AG04450 (cell line): ENCODE data around the gene ETV4. TPM values are rescaled to one million over a fixed set of nuclear protein-coding genes. Genes with fewer than 3 reads are reported as not detected.

Experiments used
- CTCF ChIA-PET: fragments of 300-600, 350-600 bp; formaldehyde crosslinking; extraction: SDS; loops from one replicate; lab custom pipeline; 2022; ENCODE audit warnings: antibody characterized with exemption, inconsistent platforms; lab: Charles Lee
- POLR2A ChIA-PET: fragments of 350-600 bp; formaldehyde crosslinking; extraction: SDS; loops from one replicate; lab custom pipeline; 2021; ENCODE audit warnings: antibody characterized with exemption, inconsistent platforms; lab: Yijun Ruan, JAX
- DNase-seq: peaks from one replicate; pipeline ENCODE4 v3.0.0-alpha.2; 2011; ENCODE audit warnings: low read depth, low spot score
- H3K27ac ChIP-seq: one replicate; pipeline ENCODE4 v1.5.1; 2012; ENCODE audit warnings: low read depth, low read length, control low read depth
- H3K27me3 ChIP-seq: one replicate; pipeline ENCODE4 v1.6.0; 2012; ENCODE audit warnings: low read length; ENCODE audit not compliant: control insufficient read depth, insufficient read depth
- H3K4me3 ChIP-seq: 2 replicates; pipeline ENCODE4 v1.5.1; 2011; ENCODE audit warnings: mild to moderate bottlenecking, low read depth, low read length, control low read depth
- H3K9me3 ChIP-seq: 2 replicates; pipeline ENCODE4 v1.5.1; 2012; ENCODE audit warnings: low read length; ENCODE audit not compliant: control insufficient read depth, insufficient read depth
- CTCF ChIP-seq: IDR thresholded peaks from 2 replicates; pipeline ENCODE4 v1.5.1; 2011; ENCODE audit warnings: low read depth, low read length, control low read depth, inconsistent platforms
- polyA plus RNA-seq: library from polyadenylated mRNA; depleted of rRNA; stranded (reverse); fragments of >200 nt; gene quantifications from 2 replicates; pipeline ENCODE4 v1.2.3, GENCODE V29; 2011

The ETV4 gene
- polyA plus RNA-seq, 1 experiment, result 6.7 TPM

DNA sequence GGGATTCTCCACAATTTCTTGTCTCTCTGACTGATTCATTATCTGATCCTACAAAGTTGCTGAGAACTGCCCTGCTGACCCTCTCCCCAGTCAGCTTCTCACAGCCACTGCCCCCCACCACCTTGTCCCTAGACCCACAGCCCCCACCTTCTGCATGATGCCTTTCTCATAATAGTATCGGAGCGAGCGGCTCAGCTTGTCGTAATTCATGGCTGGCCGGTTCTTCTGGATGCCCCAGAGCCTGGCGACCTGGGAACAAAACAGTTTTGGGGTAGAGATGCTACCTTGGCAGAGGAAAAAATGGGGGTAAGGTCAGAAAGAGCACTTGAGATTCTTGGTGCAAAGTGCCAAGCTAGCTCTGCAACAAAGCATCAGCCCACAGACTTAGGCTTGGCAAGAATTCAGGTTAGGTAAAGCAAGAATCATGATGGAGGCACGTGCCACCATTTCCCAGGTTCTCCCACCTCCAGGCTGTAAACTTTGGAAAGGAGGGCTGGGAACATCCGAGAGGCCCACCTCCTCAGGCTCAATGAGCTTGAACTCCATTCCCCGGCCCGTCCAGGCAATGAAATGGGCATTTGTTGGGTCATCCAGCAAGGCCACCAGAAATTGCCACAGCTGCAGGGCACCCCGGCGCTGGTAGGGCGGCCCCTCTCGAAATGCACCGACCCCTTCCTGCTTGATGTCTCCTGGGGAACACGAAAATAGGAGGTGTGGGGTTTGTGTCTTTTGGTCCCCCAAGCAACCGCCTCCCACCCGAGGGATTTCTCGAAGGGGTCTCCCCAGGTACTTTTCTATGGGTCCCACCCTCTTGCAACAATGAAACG, 16.9 kb downstream of the ETV4 start:
- Histone ChIP-seq H3K27me3 (no peaks in the 10 kb centered on the region), H3K27ac (peak overlapping the region; percentile 39), H3K9me3 (no peaks in the 10 kb centered on the region), H3K4me3 (no peak overlapping the region)
- TF ChIP-seq CTCF, result no peak
- CTCF ChIA-PET, result interaction anchor here (1.0 kb wide), 1 partner anchor 9 kb away, joined by 3 read pairs; no protein-coding TSS in a partner anchor
- no peak for DNase-seq
- POLR2A ChIA-PET, result interaction anchor here (0.7 to 1.5 kb wide), 2 partner anchors 18 to 189 kb away, joined by 3 to 16 read pairs; partner anchors contain the start of gene ETV4

DNA sequence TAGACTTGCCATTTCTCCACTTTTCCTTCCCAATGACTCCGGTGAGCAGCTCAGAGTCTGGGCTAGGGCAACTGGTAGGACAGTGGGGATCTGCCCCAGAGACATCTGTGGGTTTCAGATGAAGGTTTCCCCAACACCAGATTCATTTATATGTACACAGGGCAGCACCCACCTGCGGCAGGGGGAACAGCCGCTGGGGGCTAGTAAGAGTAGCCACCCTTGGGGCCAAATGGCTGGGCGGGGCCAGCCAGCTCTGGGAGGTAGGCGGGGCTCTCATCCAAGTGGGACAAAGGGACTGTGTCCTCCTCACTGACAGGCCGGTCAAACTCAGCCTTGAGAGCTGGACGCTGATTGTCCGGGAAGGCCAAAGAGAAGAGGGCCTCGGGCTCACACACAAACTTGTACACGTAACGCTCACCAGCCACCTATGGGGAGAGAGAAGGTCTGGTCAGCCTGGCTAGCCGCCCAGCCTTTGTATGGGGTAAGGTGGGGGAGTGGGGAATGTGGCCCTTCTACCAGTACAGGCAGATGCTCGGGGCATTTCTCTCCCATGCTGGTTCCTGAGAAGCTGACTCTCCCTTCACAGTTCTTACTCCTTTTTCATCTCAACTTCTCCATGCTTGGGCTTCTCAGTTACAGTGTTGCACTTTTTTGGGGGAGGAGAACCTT, 17.7 kb downstream of the ETV4 start:
- no peak overlapping the region for H3K4me3 ChIP-seq
- DNase-seq, result no peak
- ChIA-PET CTCF (interaction anchor here (1.0 kb wide), 1 partner anchor 9 kb away, joined by 3 read pairs; no protein-coding TSS in a partner anchor), POLR2A (interaction anchor here (0.6 kb wide), 2 partner anchors 107 to 442 kb away, joined by 4 to 7 read pairs; no protein-coding TSS in a partner anchor)
- no peaks in the 10 kb centered on the region for H3K27me3 ChIP-seq
- no peak for TF ChIP-seq CTCF
- no peak overlapping the region for H3K27ac ChIP-seq
- no peaks in the 10 kb centered on the region for H3K9me3 ChIP-seq

DNA sequence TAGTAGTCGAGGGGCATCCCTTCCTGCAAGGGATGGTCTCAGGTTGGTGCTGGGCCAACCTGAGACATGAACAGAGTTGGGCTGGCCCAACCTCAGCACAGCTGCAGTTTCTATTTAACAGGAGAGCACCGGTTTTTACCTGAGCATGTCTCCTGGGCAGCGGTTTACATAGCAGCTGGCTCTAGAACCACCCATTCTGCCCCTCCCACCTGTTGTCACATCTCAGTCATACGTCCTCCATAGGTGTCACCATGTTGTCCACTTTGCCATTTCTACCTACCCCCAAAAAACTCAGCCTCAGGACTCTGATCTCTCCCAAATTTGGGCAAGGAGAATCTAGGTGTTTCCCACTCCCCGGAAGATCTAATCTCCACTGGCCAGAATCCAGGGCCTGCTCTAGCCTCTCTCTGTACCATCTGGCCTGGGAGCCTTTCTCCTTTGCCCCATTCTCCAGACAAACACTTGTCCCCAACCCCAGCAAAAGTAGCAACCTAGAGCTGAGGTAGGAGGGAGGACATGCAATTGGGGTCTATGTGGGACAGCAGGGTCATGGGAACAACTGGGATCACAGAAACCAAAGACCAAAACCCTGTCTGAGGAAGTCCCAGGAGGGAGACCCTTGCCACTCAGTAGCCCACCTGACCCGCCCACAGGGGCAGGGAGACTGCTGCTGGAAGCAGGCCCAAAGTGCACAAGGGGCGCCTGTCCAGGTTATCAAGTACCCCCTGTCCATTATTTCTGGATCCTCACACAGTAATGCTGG, 19.1 kb downstream of the ETV4 start:
- ChIA-PET CTCF (interaction anchor here (1.0 to 2.6 kb wide), 3 partner anchors 43 to 234 kb away, joined by 3 to 14 read pairs (median 3); partner anchors contain the start of gene DHX8), POLR2A (interaction anchor here (0.5 kb wide), 1 partner anchor 159 kb away, joined by 3 read pairs; no protein-coding TSS in a partner anchor)
- no peak for DNase-seq
- no peak for TF ChIP-seq CTCF
- Histone ChIP-seq H3K4me3 (no peak overlapping the region), H3K27me3 (no peaks in the 10 kb centered on the region), H3K9me3 (no peaks in the 10 kb centered on the region), H3K27ac (no peak overlapping the region)

GRCh38 chr17:43524945-43525575, 21.1 kb downstream of the ETV4 start:
- DNase-seq, result no peak
- H3K9me3 ChIP-seq, result no peaks in the 10 kb centered on the region
- CTCF ChIA-PET, result interaction anchor here (0.6 to 2.6 kb wide), 4 partner anchors 32 to 149 kb away, joined by 3 to 14 read pairs (median 4); no protein-coding TSS in a partner anchor
- H3K27me3 ChIP-seq, result no peaks in the 10 kb centered on the region
- H3K27ac ChIP-seq, result no peak overlapping the region
- no peak overlapping the region for H3K4me3 ChIP-seq
- POLR2A ChIA-PET, result no interaction called here
- no peak for TF ChIP-seq CTCF
